ENCODE data around the gene TAS2R16. TPM values are rescaled to one million over a fixed set of nuclear protein-coding genes. Genes with fewer than 3 reads are reported as not detected.

Gene TAS2R16
- total RNA-seq, 1 experiment from 2014 or later = not detected

DNA sequence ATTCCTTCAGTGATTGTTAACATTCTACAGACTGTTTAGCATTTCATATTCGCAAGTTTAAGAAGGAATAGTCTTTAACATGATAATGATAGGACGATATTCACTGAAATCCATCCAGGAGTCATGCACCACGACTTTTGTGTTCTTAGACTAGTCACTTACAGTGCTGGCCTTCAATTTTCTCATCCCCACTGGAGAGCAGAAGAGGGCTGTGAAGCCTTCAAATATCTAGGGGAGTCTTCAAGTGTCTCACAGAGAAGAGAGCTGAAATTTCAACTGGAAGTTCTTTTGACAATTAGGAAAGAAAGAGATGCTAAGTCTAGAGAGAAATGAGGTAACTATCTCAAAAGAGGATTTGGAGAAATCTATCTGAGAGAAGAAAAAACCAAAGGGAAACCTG, 43.8 kb upstream of the TAS2R16 start:
- Histone ChIP-seq H3K79me1 (ENCODE audit: insufficient read depth, low read depth, low read length, poor library complexity, severe bottlenecking) (no peaks in the 10 kb centered on the region), H2BK20ac (ENCODE audit: low read depth, low read length, poor library complexity, severe bottlenecking) (no peak overlapping the region), H3K23ac (ENCODE audit: insufficient read length, low read depth, low read length) (no peak overlapping the region), H3K23me2 (ENCODE audit: insufficient read length, low read depth, low read length, poor library complexity, severe bottlenecking) (no peaks in the 10 kb centered on the region), H3K9ac (ENCODE audit: extremely low read depth, insufficient read length, low read length) (no peak overlapping the region), H4K8ac (replicated peaks; ENCODE audit: insufficient read length, low read depth, low read length) (no peak overlapping the region), H2BK5ac (ENCODE audit: insufficient read length, low read length) (no peak overlapping the region), H3K9me3 (ENCODE audit: control insufficient read depth, low read depth, low read length) (no peaks in the 10 kb centered on the region), H3K4me2 (ENCODE audit: insufficient read depth, insufficient read length, low read length) (no peak overlapping the region), H4K20me1 (ENCODE audit: control insufficient read depth, insufficient read depth, insufficient read length) (no peaks in the 10 kb centered on the region), H2AFZ (ENCODE audit: low read length) (no peak overlapping the region), H3T11ph (ENCODE audit: low read length) (no peak overlapping the region), H2BK12ac (ENCODE audit: insufficient read length, low read depth, low read length) (no peak overlapping the region), H4K5ac (ENCODE audit: insufficient read length, low read depth, low read length) (no peak overlapping the region), H3K14ac (ENCODE audit: insufficient read depth, low read length) (no peak overlapping the region), H2BK120ac (ENCODE audit: low read depth, low read length, poor library complexity, severe bottlenecking) (no peak overlapping the region), H3K56ac (ENCODE audit: insufficient read length, low read depth, low read length) (no peak overlapping the region), H3K27ac (ENCODE audit: insufficient read length, low read depth, low read length) (no peak overlapping the region), H2BK15ac (ENCODE audit: low read depth, low read length) (no peak overlapping the region), H3K4me1 (ENCODE audit: insufficient read depth, low read length) (no peaks in the 10 kb centered on the region), H2AK5ac (ENCODE audit: insufficient read length, low read length) (no peak overlapping the region), H4K91ac (ENCODE audit: insufficient read length, low read depth, low read length) (no peak overlapping the region), H3K4ac (ENCODE audit: low read depth, low read length) (no peak overlapping the region), H3K18ac (ENCODE audit: insufficient read length, low read depth, low read length) (no peak overlapping the region), H3K27me3 (ENCODE audit: insufficient read depth, low read length) (no peaks in the 10 kb centered on the region), H3K79me2 (ENCODE audit: insufficient read depth, low read length) (no peaks in the 10 kb centered on the region)
- Mint-ChIP-seq H3K4me3 (no peak overlapping the region), H3K27me3 (ENCODE audit: low read depth) (no peaks in the 10 kb centered on the region), H3K36me3 (ENCODE audit: insufficient read depth in 1 of 3, low read depth in 3 of 3) (no peaks in the 10 kb centered on the region; a peak in 1 of 7 replicates), H3K27ac (peak overlapping the region; percentile 1 to 53 (median 53); a peak in 4 of 7 replicates), H3K9me3 (peaks cover 0 to 7% of the 10 kb centered on the region in 2 experiments; a peak in 3 of 5 replicates), H3K4me1 (peaks cover 9 to 10% of the 10 kb centered on the region in 2 experiments)
- no peak for TF ChIP-seq CTCF (conservative IDR thresholded peaks at IDR 0.05)
- DNase-seq = no peak
- WGBS (ENCODE audit: extremely low coverage, insufficient read length, low lambda C conversion rate) = no CpG with 5 or more reads among the region's 3 CpGs
